ENCODE data around the gene MSANTD3. TPM values are rescaled to one million over a fixed set of nuclear protein-coding genes. Genes with fewer than 3 reads are reported as not detected.

MSANTD3 gene
- total RNA-seq, 1 donor from 2014 or later = 58.7 TPM

DNA sequence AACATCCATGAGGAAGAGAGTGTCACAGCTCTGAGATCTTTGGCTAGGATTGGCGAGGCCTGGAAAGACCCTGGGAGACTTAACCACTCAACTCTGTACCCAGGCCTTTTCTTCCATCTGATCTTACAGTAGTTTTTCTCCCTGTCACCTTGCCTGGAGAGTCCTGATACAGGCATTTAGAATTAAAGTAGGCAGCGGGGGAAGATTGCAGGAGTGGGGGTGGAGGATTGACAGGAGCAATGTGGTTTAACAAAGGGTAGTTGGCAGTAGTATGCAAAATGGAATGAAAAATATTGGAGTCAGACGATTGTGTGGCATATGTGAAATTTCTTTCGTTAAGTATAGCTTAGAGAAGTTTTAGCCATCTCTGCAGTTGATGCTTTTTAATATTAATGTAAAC is 62.9 kb downstream of the MSANTD3 start:
- Mint-ChIP-seq H3K4me3 (ENCODE audit: unreplicated experiment) (no peak overlapping the region), H3K9me3 (ENCODE audit: unreplicated experiment) (no peaks in the 10 kb centered on the region), H3K27ac (ENCODE audit: unreplicated experiment) (no peak overlapping the region), H3K4me1 (ENCODE audit: unreplicated experiment) (peaks cover 6% of the 10 kb centered on the region), H3K27me3 (ENCODE audit: unreplicated experiment) (no peaks in the 10 kb centered on the region), H3K36me3 (ENCODE audit: unreplicated experiment) (no peaks in the 10 kb centered on the region)
- no peak for DNase-seq (ENCODE audit: extremely low spot score, unreplicated experiment)
- TF ChIP-seq, protein P1, sequence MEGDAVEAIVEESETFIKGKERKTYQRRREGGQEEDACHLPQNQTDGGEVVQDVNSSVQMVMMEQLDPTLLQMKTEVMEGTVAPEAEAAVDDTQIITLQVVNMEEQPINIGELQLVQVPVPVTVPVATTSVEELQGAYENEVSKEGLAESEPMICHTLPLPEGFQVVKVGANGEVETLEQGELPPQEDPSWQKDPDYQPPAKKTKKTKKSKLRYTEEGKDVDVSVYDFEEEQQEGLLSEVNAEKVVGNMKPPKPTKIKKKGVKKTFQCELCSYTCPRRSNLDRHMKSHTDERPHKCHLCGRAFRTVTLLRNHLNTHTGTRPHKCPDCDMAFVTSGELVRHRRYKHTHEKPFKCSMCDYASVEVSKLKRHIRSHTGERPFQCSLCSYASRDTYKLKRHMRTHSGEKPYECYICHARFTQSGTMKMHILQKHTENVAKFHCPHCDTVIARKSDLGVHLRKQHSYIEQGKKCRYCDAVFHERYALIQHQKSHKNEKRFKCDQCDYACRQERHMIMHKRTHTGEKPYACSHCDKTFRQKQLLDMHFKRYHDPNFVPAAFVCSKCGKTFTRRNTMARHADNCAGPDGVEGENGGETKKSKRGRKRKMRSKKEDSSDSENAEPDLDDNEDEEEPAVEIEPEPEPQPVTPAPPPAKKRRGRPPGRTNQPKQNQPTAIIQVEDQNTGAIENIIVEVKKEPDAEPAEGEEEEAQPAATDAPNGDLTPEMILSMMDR (IDR thresholded peaks at IDR 0.05) = no peak

DNA sequence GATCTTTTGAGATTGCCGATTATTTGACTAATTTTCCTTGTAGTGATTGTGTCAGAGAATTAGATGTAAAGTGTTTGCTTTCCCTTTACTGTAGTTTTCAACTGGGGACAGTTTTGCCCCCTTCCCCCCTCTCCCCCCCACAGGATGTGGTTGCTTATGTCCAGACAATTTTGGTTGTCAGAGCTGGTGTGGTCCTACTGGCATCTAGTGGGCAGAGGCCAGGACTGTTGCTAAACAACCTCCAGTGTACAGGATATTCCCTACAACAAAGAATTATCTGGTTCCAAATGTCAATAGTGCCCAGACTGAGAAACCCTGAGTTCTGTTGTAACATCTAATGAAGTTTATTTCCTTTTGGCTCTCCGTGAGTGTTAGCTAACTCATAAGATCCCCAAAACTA is 66.0 kb downstream of the MSANTD3 start:
- no peak overlapping the region for H3K27ac Mint-ChIP-seq (ENCODE audit: unreplicated experiment)
- DNase-seq (ENCODE audit: extremely low spot score, unreplicated experiment) = no peak
- no peaks in the 10 kb centered on the region for H3K9me3 Mint-ChIP-seq (ENCODE audit: unreplicated experiment)

DNA sequence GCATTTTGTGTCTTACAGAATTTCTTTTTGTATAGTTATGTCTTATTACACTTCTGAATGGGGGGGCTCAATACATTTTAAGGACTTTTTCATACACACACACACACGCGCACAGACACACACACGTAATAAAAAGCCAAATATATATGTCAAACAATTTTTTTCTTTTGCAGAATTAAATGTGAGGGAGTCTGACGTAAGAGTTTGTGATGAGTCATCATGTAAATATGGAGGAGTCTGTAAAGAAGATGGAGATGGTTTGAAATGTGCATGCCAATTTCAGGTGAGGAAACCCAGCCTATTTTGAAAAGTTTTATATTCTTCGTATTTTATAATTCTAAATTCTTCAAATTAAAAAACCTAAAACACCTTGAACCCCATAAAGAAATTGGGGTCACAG is 71.6 kb downstream of the MSANTD3 start:
- Mint-ChIP-seq H3K4me3 (ENCODE audit: unreplicated experiment) (no peak overlapping the region), H3K4me1 (ENCODE audit: unreplicated experiment) (peaks cover 4% of the 10 kb centered on the region), H3K27me3 (ENCODE audit: unreplicated experiment) (no peaks in the 10 kb centered on the region), H3K27ac (ENCODE audit: unreplicated experiment) (no peak overlapping the region), H3K36me3 (ENCODE audit: unreplicated experiment) (peaks cover 4% of the 10 kb centered on the region), H3K9me3 (ENCODE audit: unreplicated experiment) (no peaks in the 10 kb centered on the region)
- TF ChIP-seq, protein P1 (IDR thresholded peaks at IDR 0.05) = no peak
- DNase-seq (ENCODE audit: extremely low spot score, unreplicated experiment) = no peak

More for the DNA sequence above, 66.0 kb downstream of the MSANTD3 start:
- TF ChIP-seq, protein P1 (IDR thresholded peaks at IDR 0.05) = no peak
- Mint-ChIP-seq H3K27me3 (ENCODE audit: unreplicated experiment) (no peaks in the 10 kb centered on the region), H3K4me3 (ENCODE audit: unreplicated experiment) (no peak overlapping the region), H3K4me1 (ENCODE audit: unreplicated experiment) (peaks cover 6% of the 10 kb centered on the region), H3K36me3 (ENCODE audit: unreplicated experiment) (no peaks in the 10 kb centered on the region)

DNA sequence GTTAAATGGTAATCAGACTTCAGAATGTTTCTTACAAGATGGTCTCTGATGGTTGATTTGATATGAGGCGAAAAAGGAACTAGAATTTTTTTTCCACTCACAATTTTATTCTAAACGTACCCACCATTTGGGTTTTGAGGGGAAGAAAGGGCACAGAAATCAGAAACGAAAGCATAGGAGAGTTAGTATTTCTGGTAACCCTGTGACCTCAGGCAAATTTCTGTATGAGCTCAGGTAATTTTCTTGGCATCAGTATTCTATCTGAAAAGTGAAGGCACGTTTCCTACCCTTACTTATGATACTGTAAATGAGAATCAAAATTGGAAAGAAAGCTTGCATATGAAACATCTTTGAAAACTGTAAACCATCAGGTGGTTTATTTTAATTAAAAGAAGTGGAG is 72.5 kb downstream of the MSANTD3 start:
- H3K27me3 Mint-ChIP-seq (ENCODE audit: unreplicated experiment) = no peaks in the 10 kb centered on the region
- no peak for DNase-seq (ENCODE audit: extremely low spot score, unreplicated experiment)
- TF ChIP-seq, protein P1 (IDR thresholded peaks at IDR 0.05) = no peak
- H3K4me3 Mint-ChIP-seq (ENCODE audit: unreplicated experiment) = no peak overlapping the region
- peaks cover 4% of the 10 kb centered on the region for H3K36me3 Mint-ChIP-seq (ENCODE audit: unreplicated experiment)
- peaks cover 3% of the 10 kb centered on the region for H3K4me1 Mint-ChIP-seq (ENCODE audit: unreplicated experiment)
- H3K27ac Mint-ChIP-seq (ENCODE audit: unreplicated experiment) = no peak overlapping the region
- H3K9me3 Mint-ChIP-seq (ENCODE audit: unreplicated experiment) = no peaks in the 10 kb centered on the region

DNA sequence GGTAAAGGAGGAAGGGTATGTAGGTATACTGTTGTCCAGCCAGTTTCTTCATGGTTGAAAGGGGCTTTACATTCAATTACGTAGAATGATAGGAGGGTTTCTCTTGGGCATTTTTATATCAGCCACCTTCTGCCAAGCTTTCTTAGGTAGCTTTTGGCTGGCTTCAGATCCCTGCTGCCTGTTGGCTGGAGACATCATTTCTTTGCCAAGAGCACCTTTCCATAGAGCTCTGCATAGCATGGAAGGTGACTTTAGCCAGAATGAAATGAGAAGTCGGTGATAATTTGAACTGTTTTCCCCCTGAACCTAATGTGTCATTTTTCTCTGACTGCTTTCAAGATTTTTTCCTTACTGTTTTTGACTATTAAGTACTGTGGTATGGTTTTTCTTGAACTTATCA is 72.9 kb downstream of the MSANTD3 start:
- no peaks in the 10 kb centered on the region for H3K9me3 Mint-ChIP-seq (ENCODE audit: unreplicated experiment)
- H3K36me3 Mint-ChIP-seq (ENCODE audit: unreplicated experiment) = peaks cover 4% of the 10 kb centered on the region
- DNase-seq (ENCODE audit: extremely low spot score, unreplicated experiment) = no peak
- no peaks in the 10 kb centered on the region for H3K27me3 Mint-ChIP-seq (ENCODE audit: unreplicated experiment)
- H3K4me1 Mint-ChIP-seq (ENCODE audit: unreplicated experiment) = peaks cover 2% of the 10 kb centered on the region
- H3K4me3 Mint-ChIP-seq (ENCODE audit: unreplicated experiment) = no peak overlapping the region
- no peak overlapping the region for H3K27ac Mint-ChIP-seq (ENCODE audit: unreplicated experiment)
- TF ChIP-seq, protein P1 (IDR thresholded peaks at IDR 0.05) = no peak

Other genes starting within 250 kb of the MSANTD3 start
- 22.4 and 22.5 TPM in 2 replicates for gene TEX10, start 74.2 kb upstream of the MSANTD3 start, total RNA-seq
- gene TMEFF1, start 46.0 kb downstream of the MSANTD3 start, total RNA-seq = 8.6 and 9.1 TPM in 2 replicates
- gene CAVIN4, start 150.9 kb downstream of the MSANTD3 start, total RNA-seq = 1.1 and 1.6 TPM in 2 replicates

Data from osteocyte (in vitro differentiated cells).